CD4-positive, alpha-beta T cell treated with Interleukin-12 subunit alpha and Interleukin-12 subunit beta, for 1 hour (primary cell): Measurements from ENCODE around the gene RAB11FIP5.
"Not testable (repeated sequence)": the region's sequence is repeated elsewhere in the genome, so short reads cannot be mapped to it uniquely, and the experiment has no call there.

Experiments used
- DNase-seq: peaks from one replicate; pipeline ENCODE4 v3.0.0-alpha.2; 2020

Gene RAB11FIP5

GRCh38 chr2:73112913-73113854, at the start of gene RAB11FIP5:
Gene RAB11FIP5, minus strand, starts transcription at chr2:73112948. Its CDS starts 171 bp downstream, at chr2:73112777.
- peak; percentile 88 for DNase-seq

DNA sequence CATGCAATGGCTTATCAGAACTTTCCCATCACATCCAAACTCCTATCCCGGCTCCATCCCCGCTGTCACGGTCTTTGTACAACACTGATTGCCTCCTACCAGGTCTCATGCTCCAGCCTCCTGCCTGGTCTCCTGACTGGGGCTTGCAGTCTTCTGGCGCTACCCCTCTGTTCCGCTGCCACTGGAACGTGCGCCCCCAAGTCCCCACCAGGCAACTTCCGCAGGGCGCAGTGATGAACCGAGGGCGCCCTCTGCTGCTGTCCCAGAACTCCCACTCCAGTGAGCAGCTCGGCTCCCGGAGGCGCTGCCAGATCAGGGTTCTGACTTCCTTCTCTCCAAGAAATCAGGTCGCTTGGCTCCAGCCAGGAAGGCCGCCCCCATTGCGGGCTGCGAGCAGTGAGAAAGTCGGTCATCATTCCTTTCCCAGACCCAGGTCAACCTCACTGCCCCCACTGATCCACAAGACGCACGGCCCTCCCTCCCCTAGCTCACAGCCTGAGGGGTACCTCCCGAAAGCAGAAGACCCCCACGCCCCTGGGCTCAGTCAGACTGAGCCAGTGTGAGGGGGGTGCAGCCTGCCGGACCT, 43.9 kb upstream of the RAB11FIP5 start:
- peak; percentile 38 for DNase-seq

- no peak for DNase-seq
Observed at GRCh38 chr2:73142937-73143336, 30.2 kb upstream of the RAB11FIP5 start.

- no peak for DNase-seq
Observed at GRCh38 chr2:73141896-73142295, 29.1 kb upstream of the RAB11FIP5 start.

GRCh38 chr2:73135236-73135635, 22.5 kb upstream of the RAB11FIP5 start:
- no peak for DNase-seq

GRCh38 chr2:73134471-73134870, 21.7 kb upstream of the RAB11FIP5 start:
- no peak for DNase-seq

- DNase-seq = no peak
Observed at GRCh38 chr2:73133566-73134197, 20.9 kb upstream of the RAB11FIP5 start.

- DNase-seq = no peak
Observed at GRCh38 chr2:73131807-73132206, 19.1 kb upstream of the RAB11FIP5 start.

GRCh38 chr2:73130790-73131189, 18.0 kb upstream of the RAB11FIP5 start:
- DNase-seq = no peak

DNA sequence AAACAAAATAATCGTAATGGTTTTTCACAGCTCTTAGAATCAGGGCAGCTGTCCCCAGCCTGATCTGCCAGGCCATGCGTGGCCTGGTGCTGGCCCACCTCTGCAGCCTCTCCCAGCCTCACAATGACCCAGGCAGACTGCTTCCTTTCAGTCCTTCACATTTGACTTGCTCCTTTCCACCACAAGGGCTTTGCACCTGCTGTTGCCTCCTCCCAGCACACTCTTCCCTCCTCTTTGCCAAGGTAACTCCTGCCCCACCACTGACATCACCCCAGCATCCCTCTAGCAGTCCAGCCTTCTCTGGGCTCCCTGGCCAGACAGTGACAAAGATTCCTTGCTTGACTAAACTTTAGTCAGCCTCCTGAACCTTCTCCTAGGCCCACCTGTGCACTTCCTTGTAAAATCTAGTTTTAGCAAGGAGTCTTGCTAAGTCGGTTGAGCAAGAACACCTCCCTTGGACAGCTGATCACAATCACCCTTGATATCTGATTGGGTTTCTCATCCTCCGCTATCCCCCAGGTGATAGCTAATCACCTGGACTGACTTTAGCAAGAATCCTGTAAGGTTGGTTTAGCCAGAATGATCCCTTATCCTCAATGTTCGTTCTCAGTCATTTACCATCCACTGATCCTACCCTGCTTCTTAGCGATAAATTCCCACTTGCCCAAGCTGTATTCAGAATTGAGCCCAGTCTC, 16.2 kb upstream of the RAB11FIP5 start:
- no peak for DNase-seq

DNA sequence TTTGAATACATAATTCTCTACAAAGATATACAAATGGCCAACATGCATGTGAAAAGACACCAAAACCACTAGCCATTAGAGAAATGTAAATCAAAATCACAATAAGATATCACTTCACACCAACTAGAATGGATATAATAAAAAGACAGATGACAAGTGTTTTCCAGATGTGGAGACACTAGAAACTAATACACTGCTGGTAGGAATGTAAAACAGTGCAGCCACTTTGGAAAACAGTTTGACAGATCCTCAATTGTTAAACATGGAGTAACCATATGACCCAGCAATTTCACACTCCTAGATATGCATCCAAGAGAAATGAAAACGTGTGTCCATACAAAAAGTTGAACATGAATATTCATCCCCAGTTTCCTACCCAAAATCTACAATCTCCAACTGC, 9.8 kb upstream of the RAB11FIP5 start:
- DNase-seq = no peak

GRCh38 chr2:73119611-73120239, 7.0 kb upstream of the RAB11FIP5 start:
- not testable (repeated sequence) for DNase-seq

DNA sequence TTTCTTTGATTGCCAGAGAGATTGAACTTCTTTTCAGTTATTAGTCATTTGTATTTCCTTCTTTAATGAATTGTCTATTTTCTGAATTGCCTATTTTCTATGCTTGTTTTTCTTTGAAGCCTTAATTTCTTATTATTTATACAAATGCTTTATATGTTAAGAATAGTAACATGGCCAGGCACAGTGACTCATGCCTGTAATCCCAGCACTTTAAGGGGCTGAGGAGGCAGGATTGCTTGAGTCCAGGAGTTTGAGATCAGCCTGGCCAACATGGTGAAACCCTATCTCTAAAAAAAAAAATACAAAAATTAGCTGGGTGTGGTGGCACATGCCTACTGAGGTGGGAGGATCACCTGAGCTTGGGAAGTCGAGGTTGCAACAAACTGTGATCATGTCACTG, 4.7 kb upstream of the RAB11FIP5 start:
- DNase-seq = no peak

GRCh38 chr2:73116182-73116960, 3.6 kb upstream of the RAB11FIP5 start:
- DNase-seq = no peak

DNA sequence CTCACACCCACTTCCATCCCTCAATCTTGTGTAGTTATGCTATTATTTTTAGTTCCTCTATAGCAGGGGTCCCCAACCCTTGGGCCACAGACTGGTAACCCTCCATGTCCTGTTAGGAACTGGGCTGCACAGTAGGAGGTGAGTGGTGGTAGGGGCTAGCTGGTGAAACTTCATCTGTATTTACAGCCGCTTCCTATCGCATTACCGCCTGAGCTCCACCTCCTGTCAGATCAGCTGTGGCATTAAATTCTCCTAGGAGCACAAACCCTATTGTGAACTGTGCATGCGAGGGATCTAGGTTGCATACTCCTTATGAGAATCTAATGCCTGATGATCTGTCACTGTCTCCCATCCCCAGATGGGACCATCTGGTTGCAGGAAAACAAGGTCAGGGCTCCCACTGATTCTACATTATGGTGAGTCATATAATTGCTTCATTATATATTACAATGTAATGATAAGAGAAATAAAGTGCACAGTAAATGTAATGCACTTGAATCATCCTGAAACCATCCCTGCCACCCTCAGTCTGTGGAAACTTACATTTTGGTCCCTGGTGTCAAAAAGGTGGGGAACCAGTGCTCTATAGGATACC, 1.6 kb upstream of the RAB11FIP5 start:
- DNase-seq = no peak

- peak; percentile 27 for DNase-seq
Observed at GRCh38 chr2:73112026-73112912, 479 bp downstream of the RAB11FIP5 start.

- no peak for DNase-seq
Observed at GRCh38 chr2:73111073-73112025, 1.4 kb downstream of the RAB11FIP5 start.

DNA sequence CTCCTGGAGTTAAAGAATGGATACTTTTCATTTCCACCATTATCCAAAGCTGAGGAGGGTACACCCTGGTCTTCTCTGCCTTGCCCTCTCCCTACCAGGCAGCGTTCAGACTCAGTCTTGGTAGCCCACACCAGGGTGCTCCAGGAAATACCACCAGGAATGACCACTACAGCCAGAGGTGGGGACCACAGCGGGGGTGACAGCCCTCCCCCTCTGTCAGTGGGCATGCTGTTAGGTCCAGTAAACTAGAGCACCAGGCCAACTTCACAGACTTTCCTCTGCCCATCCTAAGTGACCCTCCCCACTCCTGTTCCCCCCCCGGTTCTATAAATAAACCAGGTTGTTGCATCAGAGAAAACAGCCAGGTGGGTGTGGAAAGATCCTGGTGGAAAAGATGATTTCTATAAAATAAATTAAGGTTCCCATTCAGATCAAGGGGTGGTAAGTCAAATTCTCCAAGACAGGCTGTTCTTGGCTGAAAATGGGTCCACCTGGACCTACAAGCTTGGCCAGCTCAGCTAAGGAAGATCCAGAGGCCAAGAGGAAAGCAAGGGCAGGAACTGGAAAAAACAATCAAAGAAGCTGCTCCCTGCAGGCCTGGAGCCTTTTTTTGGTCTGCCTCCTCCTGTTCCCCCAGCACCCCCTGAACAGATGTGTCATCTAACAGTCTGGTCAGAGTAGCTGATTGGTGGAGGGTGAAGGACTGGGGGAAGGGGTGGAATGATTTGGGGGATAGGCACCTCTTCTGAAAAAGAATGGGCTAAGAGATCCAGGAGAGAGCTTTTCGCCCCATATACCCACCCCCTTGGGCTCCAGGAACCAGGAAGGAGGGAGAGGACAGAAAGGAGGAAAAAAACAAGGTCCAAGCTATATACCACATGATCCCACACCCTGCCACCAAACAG, 2.3 kb downstream of the RAB11FIP5 start:
- no peak for DNase-seq
